ENCODE measurements around the gene PLAAT2.

The PLAAT2 gene

DNA sequence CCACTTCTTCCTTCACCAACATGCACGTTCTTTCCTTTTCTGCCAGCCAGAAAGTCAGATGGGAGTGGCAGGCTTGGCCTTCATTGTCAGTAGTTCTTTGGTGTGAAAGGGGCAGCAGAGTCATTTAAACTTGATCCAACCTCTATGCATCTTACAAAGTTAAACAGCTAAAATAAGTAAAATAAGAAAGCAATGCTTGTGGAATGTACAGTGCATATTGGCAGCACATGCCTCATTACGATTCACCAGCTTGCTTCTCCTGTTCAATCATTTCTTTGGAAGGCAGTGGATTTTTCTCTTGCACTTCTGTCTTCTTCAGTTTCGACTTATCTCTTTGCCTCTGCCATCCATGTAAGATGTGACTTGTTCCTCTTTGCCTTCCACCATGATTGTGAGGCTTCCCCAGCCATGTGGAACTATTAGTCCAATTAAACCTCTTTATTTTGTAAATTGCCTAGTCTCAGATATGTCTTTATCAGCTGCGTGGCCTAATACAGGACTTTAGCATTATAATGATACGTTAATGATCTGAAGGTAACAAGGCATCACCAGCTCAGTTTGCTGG lies 42.5 kb downstream of the PLAAT2 start:
- intact Hi-C loops (cut with DNase I; ENCODE audit: low total_unique reads) = no loop called here
- Histone ChIP-seq H3K4me3 (no peak overlapping the region), H3K9me3 (peaks cover 0 to 4% (median 0%) of the 10 kb centered on the region in 3 donors), H3K27ac (no peak overlapping the region), H3K4me1 (no peaks in the 10 kb centered on the region), H3K36me3 (no peaks in the 10 kb centered on the region), H3K27me3 (peaks cover 0 to 2% of the 10 kb centered on the region in 2 donors)
- DNase-seq = no peak
- TF ChIP-seq, protein P1, sequence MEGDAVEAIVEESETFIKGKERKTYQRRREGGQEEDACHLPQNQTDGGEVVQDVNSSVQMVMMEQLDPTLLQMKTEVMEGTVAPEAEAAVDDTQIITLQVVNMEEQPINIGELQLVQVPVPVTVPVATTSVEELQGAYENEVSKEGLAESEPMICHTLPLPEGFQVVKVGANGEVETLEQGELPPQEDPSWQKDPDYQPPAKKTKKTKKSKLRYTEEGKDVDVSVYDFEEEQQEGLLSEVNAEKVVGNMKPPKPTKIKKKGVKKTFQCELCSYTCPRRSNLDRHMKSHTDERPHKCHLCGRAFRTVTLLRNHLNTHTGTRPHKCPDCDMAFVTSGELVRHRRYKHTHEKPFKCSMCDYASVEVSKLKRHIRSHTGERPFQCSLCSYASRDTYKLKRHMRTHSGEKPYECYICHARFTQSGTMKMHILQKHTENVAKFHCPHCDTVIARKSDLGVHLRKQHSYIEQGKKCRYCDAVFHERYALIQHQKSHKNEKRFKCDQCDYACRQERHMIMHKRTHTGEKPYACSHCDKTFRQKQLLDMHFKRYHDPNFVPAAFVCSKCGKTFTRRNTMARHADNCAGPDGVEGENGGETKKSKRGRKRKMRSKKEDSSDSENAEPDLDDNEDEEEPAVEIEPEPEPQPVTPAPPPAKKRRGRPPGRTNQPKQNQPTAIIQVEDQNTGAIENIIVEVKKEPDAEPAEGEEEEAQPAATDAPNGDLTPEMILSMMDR (IDR thresholded peaks at IDR 0.05) = no peak

DNA sequence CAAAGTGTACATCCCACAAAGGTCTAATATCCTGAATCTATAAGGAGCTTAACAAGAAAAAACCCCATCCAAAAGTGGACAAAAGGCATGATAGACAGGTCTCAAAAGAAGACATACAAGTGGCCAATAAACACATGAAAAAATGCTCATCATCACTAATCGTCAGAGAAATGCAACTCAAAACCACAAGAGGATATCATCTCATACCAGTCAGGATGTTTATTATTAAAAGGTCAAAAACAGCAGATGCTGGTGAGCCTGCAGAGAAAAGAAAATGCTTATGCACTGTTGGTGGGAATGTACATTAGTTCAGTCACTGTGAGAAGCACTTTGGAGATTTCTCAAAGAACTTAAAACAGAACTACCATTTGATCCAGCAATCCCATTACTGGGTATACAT lies 44.6 kb downstream of the PLAAT2 start:
- TF ChIP-seq, protein P1 (IDR thresholded peaks at IDR 0.05) = no peak
- H3K27me3 ChIP-seq = no peaks in the 10 kb centered on the region
- intact Hi-C loops (cut with DNase I; ENCODE audit: low total_unique reads) = no loop called here
- no peak for DNase-seq
- H3K36me3 ChIP-seq = no peaks in the 10 kb centered on the region
- no peak overlapping the region for H3K4me3 ChIP-seq
- no peak overlapping the region for H3K27ac ChIP-seq
- no peaks in the 10 kb centered on the region for H3K4me1 ChIP-seq
- H3K9me3 ChIP-seq = peaks cover 0 to 4% (median 0%) of the 10 kb centered on the region in 3 donors

DNA sequence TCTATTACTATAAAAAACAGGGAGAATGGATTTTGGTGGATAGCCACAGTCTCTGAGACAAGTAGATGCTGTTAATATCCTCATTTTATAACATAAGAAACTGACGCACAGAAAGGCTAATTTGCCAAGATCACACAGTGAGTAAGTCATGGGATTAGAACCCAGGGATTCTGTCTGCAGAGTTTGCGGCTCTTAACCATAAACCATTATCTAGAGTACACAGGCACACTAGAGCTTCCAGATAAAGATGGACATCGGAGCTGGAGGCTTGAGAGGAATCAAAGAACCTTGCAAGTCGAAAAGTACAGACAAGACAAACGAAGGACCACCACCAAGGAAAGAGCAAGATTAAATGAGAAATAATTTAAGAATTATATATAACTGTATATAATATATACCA lies 46.0 kb downstream of the PLAAT2 start:
- TF ChIP-seq, protein P1 (IDR thresholded peaks at IDR 0.05) = no peak
- intact Hi-C loops (cut with DNase I; ENCODE audit: low total_unique reads) = no loop called here
- no peaks in the 10 kb centered on the region for H3K36me3 ChIP-seq
- H3K4me1 ChIP-seq = no peaks in the 10 kb centered on the region
- DNase-seq = no peak
- H3K4me3 ChIP-seq = no peak overlapping the region
- H3K27ac ChIP-seq = no peak overlapping the region
- no peaks in the 10 kb centered on the region for H3K27me3 ChIP-seq
- no peaks in the 10 kb centered on the region for H3K9me3 ChIP-seq

DNA sequence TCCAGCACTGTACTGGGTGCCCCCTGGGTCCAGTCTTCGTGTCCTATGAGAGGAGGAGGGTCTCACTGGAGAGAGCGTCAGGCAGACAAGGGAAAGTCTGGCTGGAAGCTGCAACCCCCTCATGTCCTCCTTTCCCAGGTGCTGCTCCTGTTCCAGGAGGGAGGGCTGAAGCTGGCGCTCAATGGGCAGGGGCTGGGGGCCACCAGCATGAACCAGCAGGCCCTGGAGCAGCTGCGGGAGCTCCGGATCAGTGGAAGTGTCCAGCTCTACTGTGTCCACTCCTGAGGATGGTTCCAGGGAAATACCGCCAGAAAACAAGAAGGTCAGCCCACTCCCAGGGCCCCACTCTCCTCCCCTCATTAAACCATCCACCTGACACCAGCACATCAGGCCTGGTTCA lies 47.1 kb downstream of the PLAAT2 start:
- Histone ChIP-seq H3K9me3 (no peaks in the 10 kb centered on the region), H3K4me1 (peaks cover 0 to 2% (median under 1%) of the 10 kb centered on the region in 4 donors), H3K27me3 (no peaks in the 10 kb centered on the region), H3K27ac (no peak overlapping the region), H3K36me3 (no peaks in the 10 kb centered on the region), H3K4me3 (no peak overlapping the region)
- TF ChIP-seq, protein P1 (IDR thresholded peaks at IDR 0.05) = no peak
- intact Hi-C loops (cut with DNase I; ENCODE audit: low total_unique reads) = no loop called here
- no peak for DNase-seq

DNA sequence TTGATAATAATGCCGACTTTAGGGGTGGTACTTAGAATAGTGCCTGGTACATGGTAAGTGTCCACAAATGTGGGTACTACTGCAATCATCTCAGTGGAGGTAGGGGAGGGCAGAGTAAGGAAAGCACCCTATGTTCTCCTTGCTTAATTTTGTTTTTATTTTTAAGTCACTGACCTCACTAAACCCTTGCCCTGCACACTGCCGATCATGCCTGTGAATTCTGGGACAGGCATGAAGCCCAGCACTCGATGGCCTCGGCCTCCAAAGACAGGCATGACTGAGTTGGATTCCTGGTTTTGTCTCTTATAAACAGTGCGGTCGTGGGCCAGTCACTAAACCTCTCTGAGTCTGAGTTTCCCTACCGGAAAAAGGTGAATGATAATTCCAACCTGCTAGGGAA lies 50.4 kb downstream of the PLAAT2 start:
- intact Hi-C loops (cut with DNase I; ENCODE audit: low total_unique reads) = no loop called here

More for the DNA sequence above, 50.4 kb downstream of the PLAAT2 start:
- Histone ChIP-seq H3K4me1 (peaks cover 0 to 13% (median 7%) of the 10 kb centered on the region in 4 donors), H3K4me3 (no peak overlapping the region), H3K27ac (no peak overlapping the region), H3K27me3 (no peaks in the 10 kb centered on the region), H3K9me3 (no peaks in the 10 kb centered on the region), H3K36me3 (no peaks in the 10 kb centered on the region)
- TF ChIP-seq, protein P1 (IDR thresholded peaks at IDR 0.05) = no peak
- no peak for DNase-seq

Measured in tibial artery (tissue), 4 donors.